ENCODE results near the gene MPO. TPM values are rescaled to one million over a fixed set of nuclear protein-coding genes. Genes with fewer than 3 reads are reported as not detected.

Gene MPO
- polyA plus RNA-seq, 3 donors: 0.15 to 1.0 (median 0.34) TPM

DNA sequence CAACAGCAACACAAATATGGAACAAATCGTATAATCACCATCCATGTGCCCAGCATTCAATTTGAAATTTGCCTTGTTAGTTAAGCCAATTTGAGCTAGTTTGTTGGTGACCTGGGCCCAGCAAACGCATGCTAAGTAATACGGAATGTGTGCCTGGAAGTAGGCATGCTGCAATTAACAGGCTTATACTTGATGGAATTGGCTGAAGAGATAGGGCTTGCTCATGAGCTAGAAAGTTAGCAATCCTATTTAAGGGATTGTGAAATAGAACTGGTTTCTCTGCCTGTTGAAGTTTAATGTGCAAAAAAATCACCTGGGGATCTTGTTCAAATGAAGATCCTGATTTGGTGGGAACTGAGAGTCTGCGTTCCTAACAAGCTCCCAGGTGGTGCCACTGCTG is 50.9 kb downstream of the MPO start:
- WGBS, 3 donors: 94 to 96% (median 94%) methylated on average over 4 of the region's 4 CpGs
- H3K27ac ChIP-seq (ENCODE audit: low read depth, low read length): no peak overlapping the region

DNA sequence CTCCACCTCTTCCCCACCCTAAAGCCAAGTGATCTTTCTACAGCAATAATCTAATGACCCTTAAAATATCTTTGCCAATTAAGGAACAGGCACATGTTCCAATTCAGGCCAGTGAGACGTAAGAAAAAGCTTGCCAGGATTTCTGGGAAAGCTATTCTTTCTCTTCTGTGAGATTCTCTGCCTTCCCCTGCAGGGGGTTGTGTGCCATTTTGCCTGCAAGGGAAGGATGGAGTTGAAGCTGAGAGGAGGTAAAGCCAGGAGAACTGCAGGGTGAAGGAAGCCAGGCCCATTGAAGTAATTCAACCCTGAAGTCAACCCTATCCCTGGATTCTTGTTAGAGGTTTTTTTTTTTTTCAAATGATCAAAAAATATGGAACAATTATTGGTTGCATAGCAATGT is 51.4 kb downstream of the MPO start:
- 52 to 68% (median 60%) methylated on average over 1 of the region's 1 CpG for WGBS, 3 donors
- H3K27ac ChIP-seq (ENCODE audit: low read depth, low read length): no peak overlapping the region

DNA sequence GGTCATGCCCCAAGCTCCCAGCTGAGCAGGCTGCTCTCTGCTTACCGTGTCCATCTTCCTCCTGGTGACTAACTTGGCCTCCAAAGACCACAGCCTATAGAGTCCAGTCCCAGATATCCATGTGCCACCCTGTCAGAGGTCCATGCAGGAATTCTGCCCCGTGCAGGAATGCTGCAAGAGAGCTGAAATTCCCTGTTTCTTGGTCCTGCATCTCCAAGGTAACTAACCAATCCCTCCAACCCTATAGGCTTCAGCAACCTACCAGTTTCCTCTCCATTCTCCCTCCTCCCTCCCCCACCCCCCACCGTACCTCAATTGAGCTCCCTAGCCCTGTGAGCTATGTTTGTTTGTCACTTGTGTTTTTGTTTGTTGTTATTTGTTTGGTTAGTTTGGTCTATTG is 52.1 kb downstream of the MPO start:
- no peak overlapping the region for H3K27ac ChIP-seq (ENCODE audit: low read depth, low read length)
- WGBS, 3 donors: 20 to 53% (median 45%) methylated on average over 3 of the region's 3 CpGs

DNA sequence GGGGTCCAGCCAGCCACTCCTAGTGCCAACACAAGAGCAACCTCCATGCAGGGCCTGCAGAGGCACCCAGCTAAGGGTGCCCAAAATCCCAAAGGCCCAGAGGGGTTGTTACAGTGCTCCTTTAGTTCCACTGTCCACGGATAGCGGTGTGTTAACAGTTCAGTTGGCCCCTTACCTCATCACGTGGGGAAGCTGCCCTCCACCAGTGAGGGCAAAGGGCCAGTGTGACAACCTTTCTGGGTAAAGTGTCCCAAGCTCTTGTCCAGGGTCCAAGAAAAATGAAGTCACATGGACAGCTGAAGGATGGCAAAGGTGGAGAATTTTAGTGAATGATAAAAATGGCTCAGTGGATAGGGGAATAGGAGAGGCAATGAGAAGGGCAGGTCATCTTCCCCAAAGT is 53.0 kb downstream of the MPO start:
- no peak overlapping the region for H3K27ac ChIP-seq (ENCODE audit: low read depth, low read length)
- 71 to 85% (median 74%) methylated on average over 3 of the region's 3 CpGs for WGBS, 3 donors

DNA sequence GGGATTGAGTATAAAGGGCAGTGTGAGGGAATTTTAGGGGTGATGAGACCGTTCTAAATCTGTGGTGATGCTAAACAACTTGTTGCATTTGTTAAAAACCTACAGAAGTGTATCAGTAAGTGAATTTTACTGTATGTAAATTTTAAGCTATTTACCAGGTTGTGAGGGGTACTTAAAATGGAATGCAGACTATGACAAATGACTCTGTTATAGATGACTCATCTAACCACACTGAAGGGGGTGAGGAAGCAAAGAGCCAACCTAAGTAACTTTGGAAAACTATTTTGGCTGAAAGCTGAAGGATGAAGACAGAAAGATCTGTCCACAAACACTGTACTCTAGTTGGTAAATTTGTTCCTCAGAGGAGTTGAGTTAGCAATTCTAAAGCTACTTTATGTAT is 56.4 kb downstream of the MPO start:
- WGBS, 3 donors: 43 to 50% (median 44%) methylated on average over 1 of the region's 1 CpG
- no peak overlapping the region for H3K27ac ChIP-seq (ENCODE audit: low read depth, low read length)

Other genes starting within 250 kb of the MPO start
- 10 to 100 TPM; 11.1 to 39.3 (median 16.7) TPM for gene DYNLL2, start 197.5 kb downstream of the MPO start, polyA plus RNA-seq
- gene OR4D1, start 132.6 kb downstream of the MPO start, polyA plus RNA-seq: under 1 TPM in 2 of 3 donors, not detected in 1; 0.01 to 0.11 TPM
- not detected for gene OR4D2, start 114.0 kb downstream of the MPO start, polyA plus RNA-seq
- not detected for gene EPX, start 88.2 kb downstream of the MPO start, polyA plus RNA-seq
- gene MKS1, start 61.7 kb downstream of the MPO start, polyA plus RNA-seq: 1 to 10 TPM; 7.0 to 8.9 (median 8.2) TPM
- gene LPO, start 42.4 kb downstream of the MPO start, polyA plus RNA-seq: 1 to 10 TPM in 1 of 3 donors, under 1 TPM in 1, not detected in 1; 0.07 to 1.3 TPM
- gene TSPOAP1, start 47.9 kb upstream of the MPO start, polyA plus RNA-seq: 10 to 100 TPM in 1 of 3 donors, 1 to 10 TPM in 2; 4.4 to 11.9 (median 5.3) TPM
- 10 to 100 TPM; 30.6 to 91.4 (median 67.8) TPM for gene SUPT4H1, start 71.3 kb upstream of the MPO start, polyA plus RNA-seq
- 1 to 10 TPM in 1 of 3 donors, under 1 TPM in 1, not detected in 1; 0.16 to 4.8 TPM for gene RNF43, start 136.6 kb upstream of the MPO start, polyA plus RNA-seq
- under 1 TPM; 0.01 to 0.11 (median 0.02) TPM for gene HSF5, start 207.5 kb upstream of the MPO start, polyA plus RNA-seq
- 1 to 10 TPM; 8.1 to 9.4 (median 8.4) TPM for gene MTMR4, start 233.7 kb upstream of the MPO start, polyA plus RNA-seq